ENCODE measurements around the gene TOMM20. TPM values are rescaled to one million over a fixed set of nuclear protein-coding genes. Genes with fewer than 3 reads are reported as not detected.
A peak's percentile ranks its signal among the peaks of the same experiment; 100 is the strongest.

Gene TOMM20
- total and polyA plus RNA-seq, 2 donors (not counting 1 experiment from before 2014, with no cell fraction given): 85.5 to 111 TPM

- no peaks in the 10 kb centered on the region for H3K27me3 ChIP-seq (ENCODE audit: control insufficient read depth, insufficient read depth, low read length)
- no peak overlapping the region for H3K9ac ChIP-seq (ENCODE audit: insufficient read depth, low read length)
- no peak overlapping the region for H3K4me2 ChIP-seq (ENCODE audit: extremely low read depth, insufficient read depth, low read length)
- H3K27ac ChIP-seq (ENCODE audit: insufficient read depth, low read length): peak overlapping the region; percentile 65
- no peaks in the 10 kb centered on the region for H4K20me1 ChIP-seq (ENCODE audit: control insufficient read depth, extremely low read depth, insufficient read depth, low read length)
- TF ChIP-seq EZH2 (IDR thresholded peaks at IDR 0.05; ENCODE audit: low read length, missing control alignments): no peak
- TF ChIP-seq CTCF (conservative IDR thresholded peaks at IDR 0.05 in 1 of 2, IDR thresholded peaks at IDR 0.05 in 1 of 2; ENCODE audit: low read depth in 1 of 2, low read length in 2 of 2): no peak
- H2AFZ ChIP-seq (ENCODE audit: low read length): no peak overlapping the region
- DNase-seq (ENCODE audit: low read depth in 2 of 2): peak in 1 of 2 donors; percentile 84
- no peaks in the 10 kb centered on the region for H3K36me3 ChIP-seq (ENCODE audit: control insufficient read depth, insufficient read depth, low read length)
- H3K4me3 ChIP-seq (replicated peaks in 1 of 4; ENCODE audit: control extremely low read depth in 1 of 4, insufficient read depth in 1 of 4, low read depth in 3 of 4, low read length in 4 of 4): no peak overlapping the region
- H3K4me1 ChIP-seq (ENCODE audit: control insufficient read depth, extremely low read depth, insufficient read depth, low read length): peaks cover 37% of the 10 kb centered on the region
- no peaks in the 10 kb centered on the region for H3K79me2 ChIP-seq (ENCODE audit: control insufficient read depth, insufficient read depth, low read length)
- peaks cover 1% of the 10 kb centered on the region for H3K9me3 ChIP-seq (ENCODE audit: control insufficient read depth, insufficient read depth, low read depth, low read length)
Measured at GRCh38 chr1:235079443-235080296, 49.0 kb downstream of the TOMM20 start.

GRCh38 chr1:235078480-235079381, 49.9 kb downstream of the TOMM20 start:
- Histone ChIP-seq H3K36me3 (ENCODE audit: control insufficient read depth, insufficient read depth, low read length) (no peaks in the 10 kb centered on the region), H3K4me2 (ENCODE audit: extremely low read depth, insufficient read depth, low read length) (no peak overlapping the region)

More at GRCh38 chr1:235078480-235079381, 49.9 kb downstream of the TOMM20 start:
- Histone ChIP-seq H3K9ac (ENCODE audit: insufficient read depth, low read length) (no peak overlapping the region), H3K79me2 (ENCODE audit: control insufficient read depth, insufficient read depth, low read length) (no peaks in the 10 kb centered on the region), H3K4me3 (replicated peaks in 1 of 4; ENCODE audit: control extremely low read depth in 1 of 4, insufficient read depth in 1 of 4, low read depth in 3 of 4, low read length in 4 of 4) (no peak overlapping the region), H3K27me3 (ENCODE audit: control insufficient read depth, insufficient read depth, low read length) (no peaks in the 10 kb centered on the region), H3K9me3 (ENCODE audit: control insufficient read depth, insufficient read depth, low read depth, low read length) (peaks cover 1% of the 10 kb centered on the region), H3K4me1 (ENCODE audit: control insufficient read depth, extremely low read depth, insufficient read depth, low read length) (peaks cover 45% of the 10 kb centered on the region), H2AFZ (ENCODE audit: low read length) (no peak overlapping the region), H4K20me1 (ENCODE audit: control insufficient read depth, extremely low read depth, insufficient read depth, low read length) (no peaks in the 10 kb centered on the region), H3K27ac (ENCODE audit: insufficient read depth, low read length) (peak overlapping the region; percentile 71)
- peak; percentile 59 to 66 for DNase-seq (ENCODE audit: low read depth in 2 of 2)
- TF ChIP-seq EZH2 (IDR thresholded peaks at IDR 0.05; ENCODE audit: low read length, missing control alignments) (no peak), CTCF (conservative IDR thresholded peaks at IDR 0.05 in 1 of 2, IDR thresholded peaks at IDR 0.05 in 1 of 2; ENCODE audit: low read depth in 1 of 2, low read length in 2 of 2) (no peak)
